GM18858 (cell line): ENCODE results near the gene CAND2.
A peak's percentile ranks its signal among the peaks of the same experiment; 100 is the strongest.

ENCODE experiments used
- ATAC-seq: cut with Tn5 transposase; IDR thresholded peaks from one replicate; pipeline ENCODE4 v1.9.1; 2021; ENCODE audit not compliant: unreplicated experiment

CAND2 gene

GRCh38 chr3:12799525-12800440, 3.3 kb downstream of the CAND2 start:
- ATAC-seq, result no peak

DNA sequence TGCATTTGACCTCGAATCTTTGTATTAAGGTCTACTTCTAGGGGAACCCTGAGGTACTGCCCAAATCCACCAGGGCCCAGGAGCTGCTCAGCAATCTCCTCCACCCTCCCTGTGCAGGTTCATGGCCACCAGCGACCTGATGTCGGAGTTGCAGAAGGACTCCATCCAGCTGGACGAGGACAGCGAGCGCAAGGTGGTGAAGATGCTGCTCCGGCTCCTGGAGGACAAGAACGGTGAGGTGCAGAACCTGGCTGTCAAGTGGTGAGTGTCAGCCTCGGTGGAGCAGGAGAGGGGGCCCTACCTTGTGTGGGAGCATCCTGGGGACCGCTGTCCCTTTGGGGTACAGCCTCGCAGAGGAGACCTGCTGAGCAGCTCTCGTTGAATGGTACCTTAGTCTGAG, 6.9 kb downstream of the CAND2 start:
- ATAC-seq, result no peak

- no peak for ATAC-seq
Observed at GRCh38 chr3:12807066-12807465, 10.6 kb downstream of the CAND2 start.

GRCh38 chr3:12807601-12808359, 11.3 kb downstream of the CAND2 start:
- no peak for ATAC-seq

GRCh38 chr3:12808587-12808986, 12.1 kb downstream of the CAND2 start:
- ATAC-seq, result no peak

DNA sequence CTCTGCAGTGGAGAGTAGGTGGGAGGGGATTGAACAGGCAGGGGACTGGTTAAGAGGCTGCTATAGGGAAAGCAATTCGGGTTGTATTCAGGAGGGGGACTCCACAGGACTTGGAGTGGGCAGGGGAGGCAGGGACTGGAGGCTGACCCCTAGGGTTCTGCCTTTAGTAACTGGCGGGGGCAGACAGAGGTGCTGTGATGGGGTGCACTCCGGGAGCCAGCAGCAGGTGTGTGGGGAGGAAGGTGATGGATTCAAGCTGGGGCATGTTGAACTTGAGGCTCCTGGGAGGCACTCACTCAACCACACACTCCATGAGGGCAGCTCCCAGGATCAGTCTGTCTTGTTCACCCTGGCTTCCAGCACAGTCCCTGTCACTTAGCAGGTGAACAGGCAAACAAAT, 12.5 kb downstream of the CAND2 start:
- no peak for ATAC-seq

- ATAC-seq, result no peak
Observed at GRCh38 chr3:12809435-12809834, 13.0 kb downstream of the CAND2 start.

GRCh38 chr3:12810013-12810780, 13.7 kb downstream of the CAND2 start:
- ATAC-seq, result peak; percentile 95

- ATAC-seq, result no peak
Observed at GRCh38 chr3:12810961-12811360, 14.5 kb downstream of the CAND2 start.

GRCh38 chr3:12812812-12813211, 16.3 kb downstream of the CAND2 start:
- no peak for ATAC-seq

GRCh38 chr3:12813967-12814366, 17.5 kb downstream of the CAND2 start:
- ATAC-seq, result no peak

- ATAC-seq, result no peak
Observed at GRCh38 chr3:12815078-12815477, 18.6 kb downstream of the CAND2 start.

DNA sequence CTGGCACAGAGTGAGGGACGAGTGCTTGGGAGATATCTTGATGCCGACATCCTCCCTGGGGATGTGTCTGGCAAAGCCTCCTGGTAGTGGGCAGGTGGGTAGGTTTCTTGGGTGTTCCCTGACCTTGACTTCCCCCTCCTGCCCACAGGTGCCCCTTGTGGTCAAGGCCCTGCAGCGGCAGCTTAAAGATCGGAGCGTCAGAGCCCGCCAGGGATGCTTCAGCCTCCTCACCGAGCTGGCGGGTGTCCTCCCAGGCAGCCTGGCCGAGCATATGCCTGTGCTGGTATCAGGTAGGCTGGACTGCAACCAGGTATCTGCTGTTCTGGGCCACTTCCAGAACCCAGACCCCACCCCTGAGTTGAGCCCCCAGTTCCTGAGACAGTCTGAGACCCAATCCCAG, 19.2 kb downstream of the CAND2 start:
- ATAC-seq, result no peak

GRCh38 chr3:12816521-12817342, 20.3 kb downstream of the CAND2 start:
- no peak for ATAC-seq

DNA sequence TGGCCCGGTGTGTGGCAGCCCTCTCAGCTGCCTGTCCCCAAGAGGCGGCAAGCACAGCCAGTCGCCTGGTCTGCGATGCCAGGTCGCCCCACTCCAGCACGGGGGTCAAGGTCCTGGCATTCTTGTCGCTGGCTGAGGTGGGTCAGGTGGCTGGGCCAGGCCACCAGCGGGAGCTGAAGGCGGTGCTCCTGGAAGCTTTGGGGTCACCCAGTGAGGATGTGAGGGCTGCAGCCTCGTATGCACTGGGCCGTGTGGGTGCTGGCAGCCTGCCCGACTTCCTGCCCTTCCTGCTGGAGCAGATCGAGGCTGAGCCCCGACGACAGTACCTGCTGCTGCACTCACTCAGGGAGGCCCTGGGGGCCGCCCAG, 20.8 kb downstream of the CAND2 start:
- ATAC-seq, result no peak

- no peak for ATAC-seq
Observed at GRCh38 chr3:12818273-12818672, 21.8 kb downstream of the CAND2 start.

GRCh38 chr3:12818773-12819172, 22.3 kb downstream of the CAND2 start:
- ATAC-seq, result no peak

DNA sequence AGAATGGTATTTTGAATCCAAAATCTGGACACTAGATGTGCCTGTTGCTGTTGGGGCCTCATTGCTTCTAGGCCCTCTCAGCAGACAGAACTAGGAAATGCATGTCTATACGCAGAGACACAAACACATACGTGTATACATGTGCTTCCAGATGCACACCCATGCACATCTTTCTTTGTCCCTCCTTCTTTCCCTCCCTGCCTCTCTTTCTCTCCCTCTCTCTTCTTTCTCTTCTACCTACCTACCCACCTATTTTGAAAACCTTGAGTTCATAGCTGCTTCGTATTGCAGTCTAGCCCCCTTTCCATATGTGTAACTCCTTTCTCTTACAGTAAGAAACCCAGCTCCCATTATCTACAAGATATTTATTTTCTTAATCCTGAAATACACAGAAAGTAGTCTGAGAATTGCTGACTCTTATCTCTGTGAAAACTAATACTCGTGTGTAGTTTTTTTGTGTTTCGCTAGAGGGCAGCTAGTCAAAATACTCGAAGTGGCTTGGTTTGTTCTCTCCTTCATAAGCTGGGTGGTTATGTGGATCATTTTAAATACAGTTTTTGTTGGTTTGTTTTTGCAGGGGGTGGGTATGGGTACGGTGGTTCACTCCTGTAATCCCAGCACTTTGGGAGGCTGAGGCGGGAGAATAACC, 26.4 kb downstream of the CAND2 start:
- no peak for ATAC-seq

GRCh38 chr3:12824299-12824698, 27.8 kb downstream of the CAND2 start:
- ATAC-seq, result no peak

GRCh38 chr3:12825156-12825555, 28.7 kb downstream of the CAND2 start:
- ATAC-seq, result no peak
